Measurements from ENCODE around the gene CACNG7. TPM values are rescaled to one million over a fixed set of nuclear protein-coding genes. Genes with fewer than 3 reads are reported as not detected.
A peak's percentile ranks its signal among the peaks of the same experiment; 100 is the strongest.

The CACNG7 gene
- total and polyA plus RNA-seq, 12 donors: not detected

DNA sequence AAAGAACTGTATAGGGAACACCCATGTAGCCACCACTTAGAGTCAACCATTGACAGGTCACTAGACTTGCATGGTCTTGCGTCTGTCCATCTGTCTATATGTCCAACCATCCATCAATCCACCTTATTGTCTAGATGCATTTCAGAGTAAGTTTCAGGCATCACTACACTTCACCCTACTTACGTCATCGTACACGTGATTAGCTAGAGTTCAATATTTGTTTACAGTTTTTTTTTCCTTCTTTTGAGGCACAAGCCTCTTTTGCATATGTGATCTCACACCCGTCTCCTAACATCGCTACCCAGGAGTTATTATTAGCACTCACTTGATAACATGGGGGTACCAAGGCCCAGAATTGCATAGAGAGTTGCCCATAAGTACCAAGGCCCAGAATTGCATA is 6.9 kb downstream of the CACNG7 start:
- no peaks in the 10 kb centered on the region for H3K9me3 ChIP-seq
- 61 to 71% methylated on average over 6 of the region's 6 CpGs for WGBS, 2 donors
- intact Hi-C loops (cut with DNase I): no loop called here
- no peak overlapping the region for H3K27ac ChIP-seq
- no peaks in the 10 kb centered on the region for H3K4me1 ChIP-seq
- H3K4me3 ChIP-seq: no peak overlapping the region
- no peak for TF ChIP-seq CTCF (IDR thresholded peaks at IDR 0.05)
- H3K36me3 ChIP-seq: no peaks in the 10 kb centered on the region
- no peak for ATAC-seq
- DNase-seq: no peak
- H3K27me3 ChIP-seq: peaks cover 4 to 43% (median 40%) of the 10 kb centered on the region in 7 donors

DNA sequence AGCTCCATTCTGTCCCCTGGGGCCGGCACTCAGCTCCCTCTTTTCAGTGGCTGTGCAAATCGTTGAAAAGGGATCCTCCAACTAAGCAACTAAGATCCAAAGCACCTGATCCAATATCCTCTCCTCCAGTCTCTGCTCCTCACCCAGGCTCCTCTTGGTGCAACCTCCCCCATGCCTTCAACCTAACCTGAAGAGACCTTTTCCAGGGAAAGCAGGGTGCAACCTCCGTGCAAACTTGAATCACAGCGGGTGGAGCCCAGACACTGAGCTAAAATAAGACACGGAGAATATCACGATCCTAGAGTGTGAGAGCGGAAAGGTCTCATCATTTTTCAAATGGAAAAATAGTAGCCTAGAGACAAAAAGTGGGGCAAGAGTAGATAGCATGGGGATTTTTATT is 8.3 kb downstream of the CACNG7 start:
- no peaks in the 10 kb centered on the region for H3K9me3 ChIP-seq
- no peaks in the 10 kb centered on the region for H3K4me1 ChIP-seq
- H3K27me3 ChIP-seq: peaks cover 4 to 30% (median 27%) of the 10 kb centered on the region in 7 donors
- no peaks in the 10 kb centered on the region for H3K36me3 ChIP-seq
- 78 to 84% methylated on average over 7 of the region's 7 CpGs for WGBS, 2 donors
- no peak for TF ChIP-seq CTCF (IDR thresholded peaks at IDR 0.05)
- ATAC-seq (no peak), DNase-seq (no peak)
- H3K27ac ChIP-seq: no peak overlapping the region
- no peak overlapping the region for H3K4me3 ChIP-seq
- intact Hi-C loops (cut with DNase I): no loop called here

DNA sequence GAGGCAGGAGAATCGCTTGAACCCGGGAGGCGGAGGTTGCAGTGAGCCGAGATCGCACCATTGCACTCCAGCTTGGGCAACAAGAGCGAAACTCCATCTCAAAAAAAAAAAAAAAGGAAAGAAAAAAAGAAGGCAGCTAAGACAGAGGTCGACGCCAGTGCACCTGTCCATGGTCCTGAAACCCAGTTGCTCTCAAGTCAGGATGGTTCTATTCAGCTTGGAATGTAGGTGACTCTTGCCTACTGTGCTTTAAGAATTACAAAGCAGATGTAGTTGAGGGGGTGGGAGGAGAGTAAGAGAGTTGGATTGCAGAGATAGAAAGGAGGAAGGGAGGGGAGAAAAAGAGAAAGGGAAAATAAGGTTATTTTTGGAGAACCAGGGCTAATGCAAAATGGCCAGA is 18.7 kb downstream of the CACNG7 start:
- no peak overlapping the region for H3K4me3 ChIP-seq
- 20 to 35% methylated on average over 3 to 5 of the region's 8 CpGs for WGBS, 2 donors
- H3K4me1 ChIP-seq: no peaks in the 10 kb centered on the region
- peaks cover 0 to 17% (median 0%) of the 10 kb centered on the region in 7 donors for H3K27me3 ChIP-seq
- H3K36me3 ChIP-seq: no peaks in the 10 kb centered on the region
- no peak for TF ChIP-seq CTCF (IDR thresholded peaks at IDR 0.05)
- H3K9me3 ChIP-seq: no peaks in the 10 kb centered on the region
- intact Hi-C loops (cut with DNase I): no loop called here
- no peak overlapping the region for H3K27ac ChIP-seq
- DNase-seq (peak in 1 of 2 donors; percentile 48), ATAC-seq (no peak)

GRCh38 chr19:53936029-53936428 is 27.0 kb downstream of the CACNG7 start:
- no peak for ATAC-seq
- no peak for TF ChIP-seq CTCF (IDR thresholded peaks at IDR 0.05)
- intact Hi-C loops (cut with DNase I): no loop called here
- no peak overlapping the region for H3K4me3 ChIP-seq
- H3K9me3 ChIP-seq: peaks cover 0 to 4% (median 0%) of the 10 kb centered on the region in 11 donors
- H3K27ac ChIP-seq: no peak overlapping the region
- 50 to 51% methylated on average over 7 of the region's 7 CpGs for WGBS, 2 donors
- no peaks in the 10 kb centered on the region for H3K36me3 ChIP-seq
- no peaks in the 10 kb centered on the region for H3K4me1 ChIP-seq
- DNase-seq: no peak
- peaks cover 0 to 48% (median 30%) of the 10 kb centered on the region in 7 donors for H3K27me3 ChIP-seq

Data from heart right ventricle (tissue), 16 donors.